HEK293 (cell line): ENCODE results near the gene PVALEF.
A peak's percentile ranks its signal among the peaks of the same experiment; 100 is the strongest.

ENCODE experiments used
- CTCF ChIA-PET: fragments of 350-600 bp; formaldehyde crosslinking; extraction: SDS; loops from one replicate; lab custom pipeline; 2021; ENCODE audit warnings: antibody characterized with exemption; lab: Yijun Ruan, JAX
- POLR2A ChIA-PET: fragments of 300-600 bp; formaldehyde crosslinking; extraction: SDS; loops from one replicate; lab custom pipeline; 2020; ENCODE audit warnings: antibody characterized with exemption, inconsistent platforms; lab: Yijun Ruan, JAX
- H3K27ac ChIP-seq: fragments of 200-500 bp; sonication (Bioruptor generic); 2 replicates; pipeline ENCODE4 v1.5.1; 2014; ENCODE audit warnings: low read depth, low read length, control low read depth, inconsistent platforms; ENCODE audit errors: extremely low read depth
- H3K36me3 ChIP-seq, 2 experiments: fragments of 200-500 bp in 1 of 2; sonication (Bioruptor generic) in 1 of 2; 1 replicate in 1 of 2; 2 replicates in 1 of 2; pipeline ENCODE4 v1.5.1; 2014 to 2017; ENCODE audit warnings: inconsistent platforms in 2 of 2, low read length in 2 of 2; ENCODE audit not compliant: control insufficient read depth in 2 of 2, insufficient read depth in 1 of 2
- H3K4me1 ChIP-seq: fragments of 200-500 bp; sonication (Bioruptor generic); 2 replicates; pipeline ENCODE4 v1.5.1; 2014; ENCODE audit warnings: mild to moderate bottlenecking, low read length, inconsistent platforms; ENCODE audit not compliant: control insufficient read depth, insufficient read depth
- H3K4me3 ChIP-seq: 2 replicates; pipeline ENCODE4 v1.5.1; 2011; ENCODE audit warnings: low read depth, mild to moderate bottlenecking, control low read depth, low read length, moderate library complexity
- H3K9me3 ChIP-seq: fragments of 200-500 bp; sonication (Bioruptor generic); 2 replicates; pipeline ENCODE4 v1.5.1; 2014; ENCODE audit warnings: low read depth, low read length, inconsistent platforms; ENCODE audit not compliant: control insufficient read depth, insufficient read depth
- EGR2 ChIP-seq: fragments of 450-650 bp; formaldehyde crosslinking; IDR thresholded peaks from 2 replicates; pipeline ENCODE4 v1.5.1; 2016; ENCODE audit warnings: low read depth, missing biosample characterization, missing genetic modification characterization
- KLF1 ChIP-seq: fragments of 450-650 bp; formaldehyde crosslinking; IDR thresholded peaks from 2 replicates; pipeline ENCODE4 v1.5.1; 2016; ENCODE audit warnings: missing biosample characterization, missing genetic modification characterization
- MZF1 ChIP-seq: fragments of 450-650 bp; formaldehyde crosslinking; IDR thresholded peaks from 2 replicates; pipeline ENCODE4 v1.5.1; 2017; ENCODE audit warnings: missing biosample characterization, missing genetic modification characterization, borderline replicate concordance
- OVOL3 ChIP-seq: fragments of 450-650 bp; formaldehyde crosslinking; IDR thresholded peaks from 2 replicates; pipeline ENCODE4 v1.5.1; 2016; ENCODE audit warnings: missing biosample characterization, missing genetic modification characterization
- PRDM1 ChIP-seq: fragments of 450-650 bp; formaldehyde crosslinking; IDR thresholded peaks from 2 replicates; pipeline ENCODE4; 2016; ENCODE audit warnings: missing biosample characterization, missing genetic modification characterization
- SETDB1 ChIP-seq: IDR thresholded peaks from one replicate; pipeline ENCODE4 v1.6.1; 2017; ENCODE audit warnings: mild to moderate bottlenecking, low read length, moderate library complexity, mixed read lengths; ENCODE audit not compliant: insufficient read length
- SP3 ChIP-seq: fragments of 450-650 bp; formaldehyde crosslinking; IDR thresholded peaks from 2 replicates; pipeline ENCODE4 v1.5.1; 2016; ENCODE audit warnings: missing biosample characterization, missing genetic modification characterization
- SP7 ChIP-seq: fragments of 450-650 bp; formaldehyde crosslinking; IDR thresholded peaks from 2 replicates; pipeline ENCODE4 v1.5.1; 2016; ENCODE audit warnings: missing biosample characterization, missing genetic modification characterization
- ZFP69B ChIP-seq: fragments of 450-650 bp; formaldehyde crosslinking; IDR thresholded peaks from 2 replicates; pipeline ENCODE4 v1.5.1; 2016; ENCODE audit warnings: missing biosample characterization, missing genetic modification characterization
- ZNF114 ChIP-seq: fragments of 450-650 bp; formaldehyde crosslinking; IDR thresholded peaks from 2 replicates; pipeline ENCODE4 v1.5.0; 2017; ENCODE audit warnings: missing biosample characterization, missing genetic modification characterization
- ZNF121 ChIP-seq: fragments of 450-650 bp; formaldehyde crosslinking; IDR thresholded peaks from 2 replicates; pipeline ENCODE4 v1.5.1; 2016; ENCODE audit warnings: missing biosample characterization, missing genetic modification characterization
- ZNF341 ChIP-seq: fragments of 450-650 bp; formaldehyde crosslinking; IDR thresholded peaks from 2 replicates; pipeline ENCODE4; 2016; ENCODE audit warnings: low read depth, missing biosample characterization, missing genetic modification characterization
- ZNF433 ChIP-seq: fragments of 450-650 bp; formaldehyde crosslinking; IDR thresholded peaks from 2 replicates; pipeline ENCODE4 v1.5.1; 2016; ENCODE audit warnings: missing biosample characterization, missing genetic modification characterization, low read depth
- ZNF514 ChIP-seq: fragments of 450-650 bp; formaldehyde crosslinking; IDR thresholded peaks from 2 replicates; pipeline ENCODE4 v1.5.1; 2016; ENCODE audit warnings: missing biosample characterization, missing genetic modification characterization
- ZNF530 ChIP-seq: fragments of 450-650 bp; formaldehyde crosslinking; IDR thresholded peaks from 2 replicates; pipeline ENCODE4 v1.5.1; 2016; ENCODE audit warnings: low read depth, missing biosample characterization, missing genetic modification characterization
- ZNF561 ChIP-seq: fragments of 450-650 bp; IDR thresholded peaks from 2 replicates; pipeline ENCODE4 v1.5.1; 2018; ENCODE audit warnings: missing biosample characterization, missing genetic modification characterization, borderline replicate concordance
- ZNF600 ChIP-seq: fragments of 450-650 bp; formaldehyde crosslinking; IDR thresholded peaks from 2 replicates; pipeline ENCODE4 v1.5.1; 2016; ENCODE audit warnings: missing biosample characterization, missing genetic modification characterization
- ZNF623 ChIP-seq: fragments of 450-650 bp; formaldehyde crosslinking; IDR thresholded peaks from 2 replicates; pipeline ENCODE4 v1.5.1; 2016; ENCODE audit warnings: missing biosample characterization, missing genetic modification characterization
- ZNF624 ChIP-seq: fragments of 450-650 bp; formaldehyde crosslinking; IDR thresholded peaks from 2 replicates; pipeline ENCODE4 v1.5.1; 2017; ENCODE audit warnings: missing biosample characterization, missing genetic modification characterization
- ZNF654 ChIP-seq: fragments of 450-650 bp; formaldehyde crosslinking; IDR thresholded peaks from 2 replicates; pipeline ENCODE4 v1.5.1; 2016; ENCODE audit warnings: low read depth, missing biosample characterization, missing genetic modification characterization
- ZNF664 ChIP-seq: fragments of 450-650 bp; formaldehyde crosslinking; IDR thresholded peaks from 2 replicates; pipeline ENCODE4 v1.5.1; 2016; ENCODE audit warnings: missing biosample characterization, missing genetic modification characterization
- ZNF701 ChIP-seq: fragments of 450-650 bp; formaldehyde crosslinking; IDR thresholded peaks from 2 replicates; pipeline ENCODE4 v1.5.1; 2016; ENCODE audit warnings: missing biosample characterization, missing genetic modification characterization
- ZSCAN30 ChIP-seq: fragments of 450-650 bp; IDR thresholded peaks from 2 replicates; pipeline ENCODE4 v1.5.1; 2018; ENCODE audit warnings: missing biosample characterization, mild to moderate bottlenecking, missing genetic modification characterization, moderate library complexity
- TF ChIP-seq, protein P1 (sequence below): fragments of 450-650 bp; formaldehyde crosslinking; IDR thresholded peaks from 2 replicates; pipeline ENCODE4 v1.5.1; 2016; ENCODE audit warnings: missing biosample characterization, missing genetic modification characterization
- TF ChIP-seq, protein P2 (sequence below): fragments of 450-650 bp; formaldehyde crosslinking; IDR thresholded peaks from 2 replicates; pipeline ENCODE4 v1.5.1; 2016; ENCODE audit warnings: missing biosample characterization, missing genetic modification characterization
- TF ChIP-seq, protein P3 (sequence below): fragments of 450-650 bp; formaldehyde crosslinking; IDR thresholded peaks from 2 replicates; pipeline ENCODE4 v1.5.1; 2017; ENCODE audit warnings: missing biosample characterization, missing genetic modification characterization
- TF ChIP-seq, protein P4 (sequence below): sonication (generic); formaldehyde crosslinking; IDR thresholded peaks from 2 replicates; pipeline ENCODE4 v1.8.1; 2022; ENCODE audit warnings: mild to moderate bottlenecking, moderate library complexity, missing genetic modification reagents

Gene PVALEF

DNA sequence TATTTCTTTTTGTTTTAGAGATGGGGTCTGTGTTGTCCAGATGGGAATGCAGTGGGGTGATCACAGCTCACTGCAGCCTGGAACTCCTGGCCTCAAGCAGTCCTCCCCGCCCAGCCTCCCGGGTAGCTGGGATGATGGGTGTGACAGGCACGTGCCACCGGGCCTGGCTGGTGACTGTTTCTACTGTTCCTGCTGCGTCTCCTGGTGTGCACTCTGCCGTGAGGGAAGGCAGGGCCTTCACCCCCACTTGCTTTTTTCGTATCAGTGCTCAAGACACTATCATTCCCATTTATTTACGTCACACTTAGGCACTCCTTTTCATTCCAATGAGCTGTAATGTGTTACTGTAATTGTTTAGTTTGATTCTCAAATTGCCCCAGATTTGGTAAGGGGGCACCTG lies 25.3 kb upstream of the PVALEF start:
- Histone ChIP-seq H3K4me1 (no peaks in the 10 kb centered on the region), H3K36me3 (no peaks in the 10 kb centered on the region), H3K9me3 (no peaks in the 10 kb centered on the region), H3K27ac (no peak overlapping the region), H3K4me3 (no peak overlapping the region)
- CTCF ChIA-PET: interaction anchor here (0.7 to 3.6 kb wide), 5 partner anchors 14 to 345 kb away, joined by 3 to 42 read pairs (median 4); partner anchors contain the start of genes NDUFAF8 and TEPSIN
- POLR2A ChIA-PET: no interaction called here
- no peak for TF ChIP-seq ZNF433 (tag by site-specific recombination)
- no peak for TF ChIP-seq ZNF561 (tag by site-specific recombination)
- TF ChIP-seq ZNF654: no peak
- no peak for TF ChIP-seq ZNF624 (tag by site-specific recombination)
- no peak for TF ChIP-seq ZNF623 (tag by site-specific recombination)
- no peak for TF ChIP-seq SETDB1
- TF ChIP-seq, protein P1, sequence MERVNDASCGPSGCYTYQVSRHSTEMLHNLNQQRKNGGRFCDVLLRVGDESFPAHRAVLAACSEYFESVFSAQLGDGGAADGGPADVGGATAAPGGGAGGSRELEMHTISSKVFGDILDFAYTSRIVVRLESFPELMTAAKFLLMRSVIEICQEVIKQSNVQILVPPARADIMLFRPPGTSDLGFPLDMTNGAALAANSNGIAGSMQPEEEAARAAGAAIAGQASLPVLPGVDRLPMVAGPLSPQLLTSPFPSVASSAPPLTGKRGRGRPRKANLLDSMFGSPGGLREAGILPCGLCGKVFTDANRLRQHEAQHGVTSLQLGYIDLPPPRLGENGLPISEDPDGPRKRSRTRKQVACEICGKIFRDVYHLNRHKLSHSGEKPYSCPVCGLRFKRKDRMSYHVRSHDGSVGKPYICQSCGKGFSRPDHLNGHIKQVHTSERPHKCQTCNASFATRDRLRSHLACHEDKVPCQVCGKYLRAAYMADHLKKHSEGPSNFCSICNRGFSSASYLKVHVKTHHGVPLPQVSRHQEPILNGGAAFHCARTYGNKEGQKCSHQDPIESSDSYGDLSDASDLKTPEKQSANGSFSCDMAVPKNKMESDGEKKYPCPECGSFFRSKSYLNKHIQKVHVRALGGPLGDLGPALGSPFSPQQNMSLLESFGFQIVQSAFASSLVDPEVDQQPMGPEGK: no peak
- no peak for TF ChIP-seq MZF1 (tag by site-specific recombination)
- TF ChIP-seq ZFP69B (tag by site-specific recombination): no peak
- TF ChIP-seq, protein P2, sequence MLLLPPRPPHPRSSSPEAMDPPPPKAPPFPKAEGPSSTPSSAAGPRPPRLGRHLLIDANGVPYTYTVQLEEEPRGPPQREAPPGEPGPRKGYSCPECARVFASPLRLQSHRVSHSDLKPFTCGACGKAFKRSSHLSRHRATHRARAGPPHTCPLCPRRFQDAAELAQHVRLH: no peak

DNA sequence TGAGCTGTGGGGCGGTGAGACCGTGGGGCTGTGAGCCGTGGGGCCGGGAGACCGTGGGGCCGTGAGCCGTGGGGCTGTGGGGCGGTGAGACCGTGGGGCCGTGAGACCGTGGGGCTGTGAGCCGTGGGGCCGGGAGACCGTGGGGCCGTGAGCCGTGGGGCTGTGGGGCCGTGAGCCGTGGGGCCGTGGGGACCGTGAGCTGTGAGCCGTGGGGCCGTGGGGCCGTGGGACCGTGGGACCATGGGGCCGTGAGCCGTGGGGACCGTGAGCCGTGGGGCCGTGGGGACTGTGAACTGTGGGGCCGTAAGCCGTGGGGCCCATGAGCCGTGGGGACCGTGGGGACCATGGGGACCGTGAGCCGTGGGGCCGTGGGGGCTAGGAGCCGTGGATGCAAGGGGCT lies 24.6 kb upstream of the PVALEF start:
- CTCF ChIA-PET: interaction anchor here (0.7 to 3.6 kb wide), 5 partner anchors 13 to 344 kb away, joined by 3 to 42 read pairs (median 4); partner anchors contain the start of genes NDUFAF8 and TEPSIN
- Histone ChIP-seq H3K9me3 (no peaks in the 10 kb centered on the region), H3K36me3 (no peaks in the 10 kb centered on the region)
- no peak for TF ChIP-seq ZNF514 (tag by site-specific recombination)
- TF ChIP-seq, protein P3, sequence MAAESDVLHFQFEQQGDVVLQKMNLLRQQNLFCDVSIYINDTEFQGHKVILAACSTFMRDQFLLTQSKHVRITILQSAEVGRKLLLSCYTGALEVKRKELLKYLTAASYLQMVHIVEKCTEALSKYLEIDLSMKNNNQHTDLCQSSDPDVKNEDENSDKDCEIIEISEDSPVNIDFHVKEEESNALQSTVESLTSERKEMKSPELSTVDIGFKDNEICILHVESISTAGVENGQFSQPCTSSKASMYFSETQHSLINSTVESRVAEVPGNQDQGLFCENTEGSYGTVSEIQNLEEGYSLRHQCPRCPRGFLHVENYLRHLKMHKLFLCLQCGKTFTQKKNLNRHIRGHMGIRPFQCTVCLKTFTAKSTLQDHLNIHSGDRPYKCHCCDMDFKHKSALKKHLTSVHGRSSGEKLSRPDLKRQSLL (tag by site-specific recombination): 0 out of 2 replicates have a peak, but pooled peaks have one; percentile 51
- TF ChIP-seq, protein P4, sequence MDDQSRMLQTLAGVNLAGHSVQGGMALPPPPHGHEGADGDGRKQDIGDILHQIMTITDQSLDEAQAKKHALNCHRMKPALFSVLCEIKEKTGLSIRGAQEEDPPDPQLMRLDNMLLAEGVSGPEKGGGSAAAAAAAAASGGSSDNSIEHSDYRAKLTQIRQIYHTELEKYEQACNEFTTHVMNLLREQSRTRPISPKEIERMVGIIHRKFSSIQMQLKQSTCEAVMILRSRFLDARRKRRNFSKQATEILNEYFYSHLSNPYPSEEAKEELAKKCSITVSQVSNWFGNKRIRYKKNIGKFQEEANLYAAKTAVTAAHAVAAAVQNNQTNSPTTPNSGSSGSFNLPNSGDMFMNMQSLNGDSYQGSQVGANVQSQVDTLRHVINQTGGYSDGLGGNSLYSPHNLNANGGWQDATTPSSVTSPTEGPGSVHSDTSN (CRISPR knock-in tag): 0 out of 2 replicates have a peak, but pooled peaks have one; percentile 40
- TF ChIP-seq, all 188 proteins: peak for 2
- no peak overlapping the region for H3K4me3 ChIP-seq
- no peak overlapping the region for H3K27ac ChIP-seq
- no peaks in the 10 kb centered on the region for H3K4me1 ChIP-seq
- POLR2A ChIA-PET: no interaction called here

DNA sequence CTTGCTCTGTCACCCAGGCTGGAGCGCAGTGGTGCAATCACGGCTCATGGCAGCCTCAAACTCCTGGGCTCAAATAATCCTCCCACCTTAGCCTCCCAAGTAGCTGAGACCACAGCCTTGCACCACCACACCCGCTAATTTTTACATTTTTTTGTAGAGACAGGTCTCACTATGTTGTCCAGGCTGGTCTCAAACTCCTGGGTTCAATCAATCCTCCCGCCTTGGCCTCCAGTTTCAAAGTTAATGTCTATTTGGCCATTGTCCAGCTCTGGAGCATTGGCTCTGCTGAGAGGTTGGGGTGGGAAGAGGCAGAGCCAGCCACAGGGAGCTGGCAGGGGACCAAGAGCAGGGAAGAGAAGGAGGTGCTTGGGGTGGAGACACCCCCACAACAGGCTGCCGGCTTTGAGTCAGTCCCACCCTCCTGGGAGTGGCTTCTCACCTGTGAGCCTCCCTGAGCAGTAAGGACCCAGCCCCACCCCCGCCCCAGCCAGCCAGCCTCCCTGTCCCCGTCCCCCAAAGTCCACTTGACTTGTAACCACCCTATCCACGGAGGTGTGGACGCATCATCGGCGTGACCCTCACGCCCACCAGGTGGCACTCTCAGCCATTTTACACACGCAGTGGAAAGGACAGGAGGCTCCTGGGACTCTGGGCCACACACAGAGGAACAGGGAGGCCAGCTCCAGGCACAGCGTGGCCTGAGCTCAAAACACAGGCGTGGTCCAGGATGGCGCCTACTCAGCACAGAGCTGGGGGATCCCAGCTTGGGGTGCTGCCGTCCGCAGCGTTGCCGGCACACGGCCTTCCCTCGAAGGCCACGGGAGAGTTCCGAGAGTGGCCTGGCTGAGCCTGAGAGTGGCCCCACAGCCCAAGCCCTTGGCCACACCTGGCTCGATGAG lies 22.8 kb upstream of the PVALEF start:
- Histone ChIP-seq H3K27ac (no peak overlapping the region), H3K4me1 (no peaks in the 10 kb centered on the region), H3K4me3 (no peak overlapping the region), H3K9me3 (no peaks in the 10 kb centered on the region), H3K36me3 (no peaks in the 10 kb centered on the region)
- POLR2A ChIA-PET: interaction anchor here (0.5 to 2.8 kb wide), 9 partner anchors 23 to 1125 kb away, joined by 3 to 9 read pairs (median 3); partner anchors contain the start of genes AATK, BAHCC1, CEP131 and NDUFAF8
- CTCF ChIA-PET: interaction anchor here (0.6 to 3.6 kb wide), 35 partner anchors 9 to 1441 kb away, joined by 3 to 42 read pairs (median 4); partner anchors contain the start of genes CEP131, GAA, NDUFAF8 and TEPSIN
- TF ChIP-seq SP7 (tag by site-specific recombination) (0 out of 2 replicates have a peak, but pooled peaks have one; percentile 26), KLF1 (tag by site-specific recombination) (peak; percentile 75), ZSCAN30 (peak; percentile 26; the same call in 1 of the 2 replicates), ZNF664 (0 out of 2 replicates have a peak, but pooled peaks have one; percentile 17), ZNF121 (tag by site-specific recombination) (peak; percentile 89), ZNF654 (peak; percentile 53), ZNF530 (no peak), OVOL3 (tag by site-specific recombination) (no peak), ZNF114 (no peak), ZNF341 (tag by site-specific recombination) (0 out of 2 replicates have a peak, but pooled peaks have one; percentile 28), ZNF600 (tag by site-specific recombination) (no peak), EGR2 (peak; percentile 15), ZNF701 (tag by site-specific recombination) (no peak), SP3 (tag by site-specific recombination) (peak; percentile 63), PRDM1 (tag by site-specific recombination) (no peak)
